ENCODE data around the gene NDUFA8.

Gene NDUFA8

DNA sequence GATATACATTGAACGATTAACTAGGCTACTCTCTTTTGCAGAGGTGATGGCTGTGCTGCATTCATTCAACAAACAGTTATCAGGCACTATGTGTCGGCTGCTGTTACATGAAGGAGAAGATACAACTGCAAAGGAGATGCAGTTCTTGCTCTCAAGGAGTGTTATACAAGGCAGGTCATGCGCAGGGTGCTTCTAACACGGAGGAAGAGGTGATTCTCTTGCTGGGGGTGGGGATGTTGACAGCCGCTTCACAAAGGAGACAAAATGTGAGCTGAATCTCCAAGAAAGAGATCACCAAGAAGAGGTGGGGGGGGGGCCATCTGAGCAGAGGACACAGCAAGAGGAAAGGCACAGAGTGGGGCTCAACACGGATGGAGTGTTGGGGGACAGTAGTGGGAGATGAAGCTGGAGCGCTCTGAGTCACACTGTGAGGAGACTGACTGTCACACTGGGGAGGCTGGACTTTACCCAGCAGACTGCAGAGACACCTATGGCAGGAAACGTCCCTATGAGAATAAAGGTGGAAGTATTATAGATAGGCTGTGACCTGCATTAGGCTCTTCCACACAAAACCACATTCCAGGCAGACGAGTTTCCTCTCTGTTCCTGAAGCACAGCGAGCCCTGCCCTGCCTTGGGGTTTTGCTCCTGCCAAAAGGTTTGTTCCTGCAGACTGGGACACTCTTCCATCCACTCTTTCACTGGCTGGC is 20.9 kb downstream of the NDUFA8 start:
- no peak for TF ChIP-seq ZFX (IDR thresholded peaks at IDR 0.05)
- TF ChIP-seq, protein P1, sequence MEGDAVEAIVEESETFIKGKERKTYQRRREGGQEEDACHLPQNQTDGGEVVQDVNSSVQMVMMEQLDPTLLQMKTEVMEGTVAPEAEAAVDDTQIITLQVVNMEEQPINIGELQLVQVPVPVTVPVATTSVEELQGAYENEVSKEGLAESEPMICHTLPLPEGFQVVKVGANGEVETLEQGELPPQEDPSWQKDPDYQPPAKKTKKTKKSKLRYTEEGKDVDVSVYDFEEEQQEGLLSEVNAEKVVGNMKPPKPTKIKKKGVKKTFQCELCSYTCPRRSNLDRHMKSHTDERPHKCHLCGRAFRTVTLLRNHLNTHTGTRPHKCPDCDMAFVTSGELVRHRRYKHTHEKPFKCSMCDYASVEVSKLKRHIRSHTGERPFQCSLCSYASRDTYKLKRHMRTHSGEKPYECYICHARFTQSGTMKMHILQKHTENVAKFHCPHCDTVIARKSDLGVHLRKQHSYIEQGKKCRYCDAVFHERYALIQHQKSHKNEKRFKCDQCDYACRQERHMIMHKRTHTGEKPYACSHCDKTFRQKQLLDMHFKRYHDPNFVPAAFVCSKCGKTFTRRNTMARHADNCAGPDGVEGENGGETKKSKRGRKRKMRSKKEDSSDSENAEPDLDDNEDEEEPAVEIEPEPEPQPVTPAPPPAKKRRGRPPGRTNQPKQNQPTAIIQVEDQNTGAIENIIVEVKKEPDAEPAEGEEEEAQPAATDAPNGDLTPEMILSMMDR (conservative IDR thresholded peaks at IDR 0.05), result no peak

GRCh38 chr9:122135529-122135859 is 24.1 kb downstream of the NDUFA8 start:
- H3K27ac ChIP-seq, result no peak overlapping the region
- TF ChIP-seq ZFX (IDR thresholded peaks at IDR 0.05), result no peak
- TF ChIP-seq, protein P1 (conservative IDR thresholded peaks at IDR 0.05), result no peak

More for the DNA sequence above, 20.9 kb downstream of the NDUFA8 start:
- no peak overlapping the region for H3K27ac ChIP-seq

GRCh38 chr9:122134822-122135528 is 24.6 kb downstream of the NDUFA8 start:
- H3K27ac ChIP-seq, result peak overlapping the region; percentile 24
- TF ChIP-seq, protein P1 (conservative IDR thresholded peaks at IDR 0.05), result no peak

- H3K27ac ChIP-seq, result peak overlapping the region; percentile 24
- TF ChIP-seq, protein P1 (conservative IDR thresholded peaks at IDR 0.05), result no peak
- TF ChIP-seq ZFX (IDR thresholded peaks at IDR 0.05), result no peak
Measured at GRCh38 chr9:122133984-122134535, 25.5 kb downstream of the NDUFA8 start.

- TF ChIP-seq ZFX (IDR thresholded peaks at IDR 0.05), result no peak
- TF ChIP-seq, protein P1 (conservative IDR thresholded peaks at IDR 0.05), result no peak
- peak overlapping the region; percentile 7 for H3K27ac ChIP-seq
Measured at GRCh38 chr9:122133263-122133983, 26.2 kb downstream of the NDUFA8 start.

- TF ChIP-seq, protein P1 (conservative IDR thresholded peaks at IDR 0.05), result no peak
- no peak overlapping the region for H3K27ac ChIP-seq
Measured at GRCh38 chr9:122132539-122132938, 27.0 kb downstream of the NDUFA8 start.

Data from C4-2B (cell line).